ENCODE results near the gene IMMT. TPM values are rescaled to one million over a fixed set of nuclear protein-coding genes. Genes with fewer than 3 reads are reported as not detected.

IMMT gene
- total RNA-seq, 1 donor from 2014 or later = 107 TPM

GRCh38 chr2:86223927-86224560 is 28.8 kb upstream of the IMMT start:
- Mint-ChIP-seq H3K9me3 (ENCODE audit: unreplicated experiment) (no peaks in the 10 kb centered on the region), H3K4me3 (ENCODE audit: unreplicated experiment) (no peak overlapping the region), H3K27me3 (ENCODE audit: unreplicated experiment) (peaks cover 5% of the 10 kb centered on the region), H3K27ac (ENCODE audit: unreplicated experiment) (peak overlapping the region; percentile 10), H3K4me1 (ENCODE audit: unreplicated experiment) (peaks cover 36% of the 10 kb centered on the region), H3K36me3 (ENCODE audit: low read depth, unreplicated experiment) (peaks cover 3% of the 10 kb centered on the region)
- DNase-seq (ENCODE audit: low spot score) = no peak
- TF ChIP-seq, protein P1, sequence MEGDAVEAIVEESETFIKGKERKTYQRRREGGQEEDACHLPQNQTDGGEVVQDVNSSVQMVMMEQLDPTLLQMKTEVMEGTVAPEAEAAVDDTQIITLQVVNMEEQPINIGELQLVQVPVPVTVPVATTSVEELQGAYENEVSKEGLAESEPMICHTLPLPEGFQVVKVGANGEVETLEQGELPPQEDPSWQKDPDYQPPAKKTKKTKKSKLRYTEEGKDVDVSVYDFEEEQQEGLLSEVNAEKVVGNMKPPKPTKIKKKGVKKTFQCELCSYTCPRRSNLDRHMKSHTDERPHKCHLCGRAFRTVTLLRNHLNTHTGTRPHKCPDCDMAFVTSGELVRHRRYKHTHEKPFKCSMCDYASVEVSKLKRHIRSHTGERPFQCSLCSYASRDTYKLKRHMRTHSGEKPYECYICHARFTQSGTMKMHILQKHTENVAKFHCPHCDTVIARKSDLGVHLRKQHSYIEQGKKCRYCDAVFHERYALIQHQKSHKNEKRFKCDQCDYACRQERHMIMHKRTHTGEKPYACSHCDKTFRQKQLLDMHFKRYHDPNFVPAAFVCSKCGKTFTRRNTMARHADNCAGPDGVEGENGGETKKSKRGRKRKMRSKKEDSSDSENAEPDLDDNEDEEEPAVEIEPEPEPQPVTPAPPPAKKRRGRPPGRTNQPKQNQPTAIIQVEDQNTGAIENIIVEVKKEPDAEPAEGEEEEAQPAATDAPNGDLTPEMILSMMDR (IDR thresholded peaks at IDR 0.05; ENCODE audit: unreplicated experiment) = no peak

DNA sequence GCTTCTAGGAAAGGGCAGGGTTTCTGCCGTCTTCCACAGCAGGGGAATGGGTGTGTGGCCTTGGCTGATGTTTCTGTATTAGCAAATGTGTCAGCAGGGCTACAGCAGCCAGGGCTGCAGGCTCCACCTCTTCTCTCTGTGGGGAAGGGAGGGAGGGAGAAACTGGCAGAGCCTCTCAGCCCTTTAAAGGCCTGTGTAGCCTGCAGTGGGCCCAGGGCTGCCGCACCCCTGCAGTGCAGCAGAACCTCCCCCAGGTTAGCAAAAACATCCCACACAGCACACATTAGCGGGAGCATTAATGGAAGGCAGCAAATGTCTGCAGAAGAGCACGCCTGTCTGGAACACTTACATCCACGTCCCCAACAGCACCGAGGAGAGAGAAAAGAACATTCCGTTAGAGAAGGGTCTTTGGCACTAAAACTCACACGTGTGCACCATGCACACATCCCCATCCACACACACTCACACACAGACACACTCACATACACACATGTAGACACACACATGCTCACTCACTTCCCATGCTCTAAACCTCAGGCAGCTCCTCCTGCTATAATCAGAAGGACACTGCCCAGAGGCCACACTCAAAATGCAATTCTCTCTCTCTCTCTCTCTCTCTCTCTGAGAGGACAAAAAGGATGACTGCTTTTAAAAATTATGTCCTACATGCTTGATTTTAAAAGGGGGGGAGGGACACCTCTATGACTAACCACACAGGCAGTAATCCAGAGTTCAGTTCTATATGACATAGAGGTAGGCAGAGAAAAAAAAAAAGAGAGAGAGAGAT is 28.1 kb upstream of the IMMT start:
- Mint-ChIP-seq H3K4me3 (ENCODE audit: unreplicated experiment) (no peak overlapping the region), H3K36me3 (ENCODE audit: low read depth, unreplicated experiment) (peaks cover 3% of the 10 kb centered on the region), H3K27me3 (ENCODE audit: unreplicated experiment) (peaks cover 4% of the 10 kb centered on the region), H3K27ac (ENCODE audit: unreplicated experiment) (peak overlapping the region; percentile 10), H3K4me1 (ENCODE audit: unreplicated experiment) (peaks cover 36% of the 10 kb centered on the region), H3K9me3 (ENCODE audit: unreplicated experiment) (no peaks in the 10 kb centered on the region)
- no peak for DNase-seq (ENCODE audit: low spot score)
- TF ChIP-seq, protein P1 (IDR thresholded peaks at IDR 0.05; ENCODE audit: unreplicated experiment) = no peak

- peaks cover 36% of the 10 kb centered on the region for H3K4me1 Mint-ChIP-seq (ENCODE audit: unreplicated experiment)
- H3K27me3 Mint-ChIP-seq (ENCODE audit: unreplicated experiment) = peaks cover 4% of the 10 kb centered on the region
- TF ChIP-seq, protein P1 (IDR thresholded peaks at IDR 0.05; ENCODE audit: unreplicated experiment) = peak; percentile 81
- H3K4me3 Mint-ChIP-seq (ENCODE audit: unreplicated experiment) = no peak overlapping the region
- peaks cover 3% of the 10 kb centered on the region for H3K36me3 Mint-ChIP-seq (ENCODE audit: low read depth, unreplicated experiment)
- DNase-seq (ENCODE audit: low spot score) = peak; percentile 41
- H3K9me3 Mint-ChIP-seq (ENCODE audit: unreplicated experiment) = no peaks in the 10 kb centered on the region
- H3K27ac Mint-ChIP-seq (ENCODE audit: unreplicated experiment) = peak overlapping the region; percentile 19
Observed at GRCh38 chr2:86221066-86221684, 25.9 kb upstream of the IMMT start.

GRCh38 chr2:86219896-86220295 is 24.6 kb upstream of the IMMT start:
- DNase-seq (ENCODE audit: low spot score) = no peak
- H3K27me3 Mint-ChIP-seq (ENCODE audit: unreplicated experiment) = no peaks in the 10 kb centered on the region
- H3K36me3 Mint-ChIP-seq (ENCODE audit: low read depth, unreplicated experiment) = peaks cover 3% of the 10 kb centered on the region
- peaks cover 36% of the 10 kb centered on the region for H3K4me1 Mint-ChIP-seq (ENCODE audit: unreplicated experiment)
- TF ChIP-seq, protein P1 (IDR thresholded peaks at IDR 0.05; ENCODE audit: unreplicated experiment) = no peak
- no peak overlapping the region for H3K4me3 Mint-ChIP-seq (ENCODE audit: unreplicated experiment)
- no peaks in the 10 kb centered on the region for H3K9me3 Mint-ChIP-seq (ENCODE audit: unreplicated experiment)
- no peak overlapping the region for H3K27ac Mint-ChIP-seq (ENCODE audit: unreplicated experiment)
